PC-3 (cell line): Measurements from ENCODE around the gene APOLD1.

Experiments used
- EZH2 ChIP-seq: fragments of 300-600 bp; sonication (generic); IDR thresholded peaks from one replicate; pipeline ENCODE4 v1.6.1; 2017; ENCODE audit warnings: antibody characterized with exemption, mild to moderate bottlenecking, low read length; ENCODE audit not compliant: unreplicated experiment
- TF ChIP-seq, protein P1 (sequence below): fragments of 300-600 bp; sonication (generic); conservative IDR thresholded peaks from 2 replicates; pipeline ENCODE4 v1.5.1; 2017; ENCODE audit warnings: antibody characterized with exemption, low read depth, mild to moderate bottlenecking, low read length

DNA sequence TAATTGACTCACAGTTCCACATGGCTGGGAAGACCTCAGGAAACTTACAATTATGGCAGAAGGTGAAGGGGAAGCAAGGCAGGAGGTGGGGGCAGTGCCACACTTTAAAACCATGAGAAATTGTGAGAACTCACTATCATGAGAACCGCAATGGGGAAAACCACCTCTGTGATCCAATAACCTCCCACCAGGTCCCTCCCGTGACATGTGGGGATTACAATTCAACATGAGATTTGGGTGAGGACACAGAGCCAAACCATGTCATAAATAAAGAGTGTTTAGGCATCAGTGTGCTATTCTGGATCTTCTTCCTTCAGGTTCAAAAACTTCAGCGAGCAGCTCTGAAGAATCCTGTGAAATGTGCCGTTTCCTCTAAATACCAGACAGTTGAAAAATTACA is 37.4 kb downstream of the APOLD1 start:
- TF ChIP-seq, protein P1, sequence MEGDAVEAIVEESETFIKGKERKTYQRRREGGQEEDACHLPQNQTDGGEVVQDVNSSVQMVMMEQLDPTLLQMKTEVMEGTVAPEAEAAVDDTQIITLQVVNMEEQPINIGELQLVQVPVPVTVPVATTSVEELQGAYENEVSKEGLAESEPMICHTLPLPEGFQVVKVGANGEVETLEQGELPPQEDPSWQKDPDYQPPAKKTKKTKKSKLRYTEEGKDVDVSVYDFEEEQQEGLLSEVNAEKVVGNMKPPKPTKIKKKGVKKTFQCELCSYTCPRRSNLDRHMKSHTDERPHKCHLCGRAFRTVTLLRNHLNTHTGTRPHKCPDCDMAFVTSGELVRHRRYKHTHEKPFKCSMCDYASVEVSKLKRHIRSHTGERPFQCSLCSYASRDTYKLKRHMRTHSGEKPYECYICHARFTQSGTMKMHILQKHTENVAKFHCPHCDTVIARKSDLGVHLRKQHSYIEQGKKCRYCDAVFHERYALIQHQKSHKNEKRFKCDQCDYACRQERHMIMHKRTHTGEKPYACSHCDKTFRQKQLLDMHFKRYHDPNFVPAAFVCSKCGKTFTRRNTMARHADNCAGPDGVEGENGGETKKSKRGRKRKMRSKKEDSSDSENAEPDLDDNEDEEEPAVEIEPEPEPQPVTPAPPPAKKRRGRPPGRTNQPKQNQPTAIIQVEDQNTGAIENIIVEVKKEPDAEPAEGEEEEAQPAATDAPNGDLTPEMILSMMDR, result no peak
- no peak for TF ChIP-seq EZH2
